ENCODE data around the gene TRIM7.

Gene TRIM7

GRCh38 chr5:181245427-181246275 is 40.7 kb upstream of the TRIM7 start:
- H4K20me1 ChIP-seq (ENCODE audit: insufficient read depth, low read length, poor library complexity, severe bottlenecking), result peaks cover 35% of the 10 kb centered on the region
- peaks cover 7% of the 10 kb centered on the region; the same call in 1 of the 2 replicates for H3K36me3 ChIP-seq (ENCODE audit: insufficient read depth, low read length)
- H3K9me3 ChIP-seq (ENCODE audit: insufficient read depth, low read depth, low read length), result no peaks in the 10 kb centered on the region
- peaks cover 84% of the 10 kb centered on the region for H3K79me2 ChIP-seq (ENCODE audit: insufficient read depth, low read length)
- no peak for TF ChIP-seq CTCF (conservative IDR thresholded peaks at IDR 0.05; ENCODE audit: low read length)
- TF ChIP-seq EZH2phosphoT487 (IDR thresholded peaks at IDR 0.05; ENCODE audit: borderline replicate concordance), result no peak
- H3K4me1 ChIP-seq (ENCODE audit: insufficient read depth, low read length, poor library complexity, severe bottlenecking), result peaks cover 13% of the 10 kb centered on the region
- H3F3A ChIP-seq (ENCODE audit: low read depth), result peaks cover 3% of the 10 kb centered on the region; the same call in 1 of the 2 replicates
- no peaks in the 10 kb centered on the region for H3K9me2 ChIP-seq (replicated peaks; ENCODE audit: low read depth, low read length)
- H2AFZ ChIP-seq (ENCODE audit: low read length), result peak overlapping the region; percentile 90
- H3K4me3 ChIP-seq (ENCODE audit: low read length, poor library complexity, severe bottlenecking), result peak overlapping the region; percentile 77
- peak overlapping the region; percentile 86 for H3K4me2 ChIP-seq (ENCODE audit: low read depth, low read length, poor library complexity, severe bottlenecking)
- peak overlapping the region; percentile 98 for H3K9ac ChIP-seq (ENCODE audit: low read depth, low read length, poor library complexity, severe bottlenecking)
- peaks cover 5% of the 10 kb centered on the region for H3K27me3 ChIP-seq (ENCODE audit: insufficient read depth, low read length, poor library complexity, severe bottlenecking)

GRCh38 chr5:181243564-181244343 is 38.8 kb upstream of the TRIM7 start, which contains the start of gene RACK1:
Gene RACK1, minus strand, starts transcription at chr5:181243906. Its CDS starts 106 bp downstream, at chr5:181243800.
- Histone ChIP-seq H3K4me2 (ENCODE audit: low read depth, low read length, poor library complexity, severe bottlenecking) (peak within 1 kb of the TSS; percentile 99), H3K27me3 (ENCODE audit: insufficient read depth, low read length, poor library complexity, severe bottlenecking) (peaks cover 5% of the 10 kb centered on the region), H3K4me3 (ENCODE audit: low read length, poor library complexity, severe bottlenecking) (peak within 1 kb of the TSS; percentile 77), H3K36me3 (ENCODE audit: insufficient read depth, low read length) (peaks cover 16% of the 10 kb centered on the region; the same call in 1 of the 2 replicates), H3K9me2 (replicated peaks; ENCODE audit: low read depth, low read length) (no peaks in the 10 kb centered on the region), H3K79me2 (ENCODE audit: insufficient read depth, low read length) (peaks cover 85% of the 10 kb centered on the region), H3F3A (ENCODE audit: low read depth) (peaks cover 3% of the 10 kb centered on the region; the same call in 1 of the 2 replicates), H4K20me1 (ENCODE audit: insufficient read depth, low read length, poor library complexity, severe bottlenecking) (peaks cover 51% of the 10 kb centered on the region), H3K9ac (ENCODE audit: low read depth, low read length, poor library complexity, severe bottlenecking) (peak within 1 kb of the TSS; percentile 98), H3K9me3 (ENCODE audit: insufficient read depth, low read depth, low read length) (no peaks in the 10 kb centered on the region), H3K4me1 (ENCODE audit: insufficient read depth, low read length, poor library complexity, severe bottlenecking) (peaks cover 19% of the 10 kb centered on the region), H2AFZ (ENCODE audit: low read length) (peak within 1 kb of the TSS; percentile 95)
- TF ChIP-seq EZH2phosphoT487 (IDR thresholded peaks at IDR 0.05; ENCODE audit: borderline replicate concordance) (no peak), CTCF (conservative IDR thresholded peaks at IDR 0.05; ENCODE audit: low read length) (no peak)

GRCh38 chr5:181243018-181243563 is 38.1 kb upstream of the TRIM7 start:
- Histone ChIP-seq H3K27me3 (ENCODE audit: insufficient read depth, low read length, poor library complexity, severe bottlenecking) (peaks cover 5% of the 10 kb centered on the region), H3K9ac (ENCODE audit: low read depth, low read length, poor library complexity, severe bottlenecking) (peak overlapping the region; percentile 98), H4K20me1 (ENCODE audit: insufficient read depth, low read length, poor library complexity, severe bottlenecking) (peaks cover 58% of the 10 kb centered on the region), H3K4me2 (ENCODE audit: low read depth, low read length, poor library complexity, severe bottlenecking) (peak overlapping the region; percentile 99), H3K4me3 (ENCODE audit: low read length, poor library complexity, severe bottlenecking) (peak overlapping the region; percentile 77), H3K4me1 (ENCODE audit: insufficient read depth, low read length, poor library complexity, severe bottlenecking) (peaks cover 19% of the 10 kb centered on the region), H3F3A (ENCODE audit: low read depth) (peaks cover 3% of the 10 kb centered on the region; the same call in 1 of the 2 replicates), H3K9me3 (ENCODE audit: insufficient read depth, low read depth, low read length) (no peaks in the 10 kb centered on the region), H3K79me2 (ENCODE audit: insufficient read depth, low read length) (peaks cover 87% of the 10 kb centered on the region), H3K9me2 (replicated peaks; ENCODE audit: low read depth, low read length) (no peaks in the 10 kb centered on the region), H3K36me3 (ENCODE audit: insufficient read depth, low read length) (peaks cover 23% of the 10 kb centered on the region; the same call in 1 of the 2 replicates), H2AFZ (ENCODE audit: low read length) (no peak overlapping the region)
- TF ChIP-seq CTCF (conservative IDR thresholded peaks at IDR 0.05; ENCODE audit: low read length) (no peak), EZH2phosphoT487 (IDR thresholded peaks at IDR 0.05; ENCODE audit: borderline replicate concordance) (no peak)
